ENCODE results near the gene SLC29A1.

The SLC29A1 gene

DNA sequence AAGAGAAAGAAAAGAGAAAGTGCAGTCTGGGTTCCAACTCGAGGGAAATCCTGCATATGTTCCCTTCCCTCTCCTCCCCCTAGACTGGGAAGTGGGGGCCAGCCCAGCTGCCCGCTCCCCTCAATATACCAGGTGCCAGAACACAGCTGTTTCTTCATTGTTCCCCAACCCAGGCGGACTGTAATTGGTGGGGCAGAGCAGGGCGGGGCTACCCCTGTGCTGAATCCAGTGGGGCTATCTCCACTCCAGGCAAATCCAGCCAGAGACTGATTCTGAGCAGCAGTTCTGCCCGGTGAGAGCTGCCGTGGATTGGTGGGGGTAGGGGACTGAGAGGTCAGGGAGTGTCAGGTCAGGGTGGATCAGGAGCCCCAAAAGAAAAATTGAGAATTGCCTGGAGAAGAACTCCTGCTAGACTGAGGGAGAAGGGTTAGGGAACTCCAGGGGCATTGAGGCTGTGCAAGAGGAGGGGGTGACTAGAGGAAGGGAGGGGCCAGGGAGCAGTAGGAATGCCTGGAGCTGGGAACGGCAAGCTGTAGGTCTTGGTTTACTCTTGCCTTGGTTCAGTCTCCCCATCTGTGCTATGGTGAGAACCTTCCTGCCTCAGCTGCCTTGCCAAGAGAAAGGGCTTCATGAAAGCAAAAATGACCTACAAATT is 6.6 kb upstream of the SLC29A1 start, which contains the start of gene MYMX:
TSS of gene MYMX (plus strand) at position 250 of the 655 bp plus-strand sequence. CDS start 546 bp downstream, outside the sequence.
- ChIA-PET CTCF (interaction anchor here (0.9 kb wide), 1 partner anchor 29 kb away, joined by 3 read pairs; no protein-coding TSS in a partner anchor), POLR2A (ENCODE audit: low non-redundant PET) (no interaction called here)
- no peak for TF ChIP-seq CTCF (conservative IDR thresholded peaks at IDR 0.05; ENCODE audit: low read depth)
- peak within 1 kb of the TSS; percentile 76 for H3K27ac ChIP-seq
- DNase-seq (ENCODE audit: low spot score): no peak

- no peak for TF ChIP-seq CTCF (conservative IDR thresholded peaks at IDR 0.05; ENCODE audit: low read depth)
- CTCF ChIA-PET: interaction anchor here (0.9 kb wide), 1 partner anchor 28 kb away, joined by 3 read pairs; no protein-coding TSS in a partner anchor
- peak overlapping the region; percentile 76 for H3K27ac ChIP-seq
- DNase-seq (ENCODE audit: low spot score): no peak
- POLR2A ChIA-PET (ENCODE audit: low non-redundant PET): no interaction called here
Observed at GRCh38 chr6:44217332-44218143, 5.9 kb upstream of the SLC29A1 start.

- TF ChIP-seq CTCF (conservative IDR thresholded peaks at IDR 0.05; ENCODE audit: low read depth): no peak
- DNase-seq (ENCODE audit: low spot score): no peak
- H3K27ac ChIP-seq: no peak overlapping the region; the same call in 1 of the 2 replicates
- ChIA-PET POLR2A (ENCODE audit: low non-redundant PET) (no interaction called here), CTCF (no interaction called here)
Observed at GRCh38 chr6:44219053-44219814, 4.2 kb upstream of the SLC29A1 start.

DNA sequence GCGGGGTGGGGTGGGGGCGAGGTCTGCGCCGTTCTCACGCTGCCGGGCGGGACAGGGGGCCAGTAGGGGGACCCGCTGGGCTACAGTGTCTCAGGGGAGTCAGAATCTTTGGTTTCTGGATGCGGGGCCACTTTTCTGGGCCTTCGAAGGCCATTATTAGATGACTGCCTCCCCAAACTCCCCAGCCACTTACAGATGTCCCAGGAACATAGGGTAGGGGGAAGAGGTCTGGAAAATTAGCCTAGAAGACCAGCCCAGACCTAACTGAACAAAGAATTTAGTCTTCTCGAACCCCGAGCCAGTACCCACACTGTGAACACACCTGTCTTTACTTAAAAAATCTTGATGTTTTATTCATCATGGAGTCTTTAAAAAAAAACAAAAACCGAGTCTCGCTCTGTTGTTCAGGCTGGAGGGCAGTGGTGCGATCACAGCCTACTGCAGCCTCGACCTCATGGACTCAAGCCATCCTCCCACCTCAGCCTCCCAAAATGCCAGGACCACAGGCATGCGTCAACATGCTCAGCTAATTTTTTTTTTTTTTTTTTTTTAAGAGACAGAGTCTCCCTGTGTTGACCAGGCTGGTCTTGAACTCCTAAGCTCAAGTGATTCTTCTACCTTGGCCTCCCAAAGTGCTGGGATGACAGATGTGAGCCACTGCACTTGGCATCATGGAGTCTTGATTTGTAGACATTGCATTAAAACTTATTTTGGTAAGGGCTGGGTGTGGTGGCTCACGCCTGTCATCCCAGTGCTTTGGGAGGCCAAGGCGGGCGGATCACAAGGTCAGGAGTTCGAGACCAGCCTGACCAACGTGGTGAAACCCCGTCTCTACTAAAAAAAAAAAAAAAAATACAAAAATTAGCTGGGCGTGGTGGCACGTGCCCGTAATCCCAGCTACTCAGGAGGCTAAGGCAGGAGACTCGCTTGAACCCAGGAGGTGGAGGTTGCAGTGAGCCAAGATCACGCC is 3.3 kb upstream of the SLC29A1 start:
- POLR2A ChIA-PET (ENCODE audit: low non-redundant PET): no interaction called here

DNA sequence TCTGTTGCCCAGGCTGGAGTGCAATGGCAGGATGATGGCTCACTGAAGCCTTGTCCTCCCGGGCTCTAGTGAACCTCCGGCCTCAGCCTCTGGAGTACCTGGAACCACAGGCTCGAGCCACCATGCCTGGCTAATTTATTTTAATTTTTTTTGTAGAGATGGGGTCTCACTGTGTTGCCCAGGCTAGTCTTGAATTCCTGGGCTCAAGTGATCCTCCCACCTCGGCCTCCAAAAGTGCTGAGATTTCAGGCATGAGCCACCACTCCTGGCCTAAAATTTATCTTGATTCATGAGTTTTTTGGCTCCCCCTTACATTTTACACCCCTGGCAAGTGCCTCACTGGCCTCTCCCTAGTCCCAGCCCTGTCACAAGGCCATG is 2.5 kb upstream of the SLC29A1 start:
- POLR2A ChIA-PET (ENCODE audit: low non-redundant PET): interaction anchor here (1.4 kb wide), 1 partner anchor 20 kb away, joined by 6 read pairs; no protein-coding TSS in a partner anchor
- H3K27ac ChIP-seq: peak overlapping the region; percentile 86
- CTCF ChIA-PET: interaction anchor here (0.6 to 1.7 kb wide), 10 partner anchors 8 to 125 kb away, joined by 3 to 7 read pairs (median 4); no protein-coding TSS in a partner anchor
- no peak for TF ChIP-seq CTCF (conservative IDR thresholded peaks at IDR 0.05; ENCODE audit: low read depth)
- DNase-seq (ENCODE audit: low spot score): no peak

More for the DNA sequence above, 3.3 kb upstream of the SLC29A1 start:
- peak overlapping the region; percentile 86 for H3K27ac ChIP-seq
- no peak for TF ChIP-seq CTCF (conservative IDR thresholded peaks at IDR 0.05; ENCODE audit: low read depth)
- no peak for DNase-seq (ENCODE audit: low spot score)
- CTCF ChIA-PET: interaction anchor here (0.6 to 0.7 kb wide), 2 partner anchors 11 to 188 kb away, joined by 3 to 5 read pairs; no protein-coding TSS in a partner anchor

Measured in RWPE1 (cell line).